Melanocyte of skin (primary cell): Measurements from ENCODE around the gene FKBP2. TPM values are rescaled to one million over a fixed set of nuclear protein-coding genes. Genes with fewer than 3 reads are reported as not detected.

Experiments
- total RNA-seq, 2 donors: library from RNA; depleted of rRNA; stranded (reverse); fragments of >200 nt; gene quantifications; 2 replicates each; pipeline ENCODE4 v1.2.3, GENCODE V29; 2012

The FKBP2 gene
- total RNA-seq = 10 to 100 TPM; 28.2 to 57.3 TPM

DNA sequence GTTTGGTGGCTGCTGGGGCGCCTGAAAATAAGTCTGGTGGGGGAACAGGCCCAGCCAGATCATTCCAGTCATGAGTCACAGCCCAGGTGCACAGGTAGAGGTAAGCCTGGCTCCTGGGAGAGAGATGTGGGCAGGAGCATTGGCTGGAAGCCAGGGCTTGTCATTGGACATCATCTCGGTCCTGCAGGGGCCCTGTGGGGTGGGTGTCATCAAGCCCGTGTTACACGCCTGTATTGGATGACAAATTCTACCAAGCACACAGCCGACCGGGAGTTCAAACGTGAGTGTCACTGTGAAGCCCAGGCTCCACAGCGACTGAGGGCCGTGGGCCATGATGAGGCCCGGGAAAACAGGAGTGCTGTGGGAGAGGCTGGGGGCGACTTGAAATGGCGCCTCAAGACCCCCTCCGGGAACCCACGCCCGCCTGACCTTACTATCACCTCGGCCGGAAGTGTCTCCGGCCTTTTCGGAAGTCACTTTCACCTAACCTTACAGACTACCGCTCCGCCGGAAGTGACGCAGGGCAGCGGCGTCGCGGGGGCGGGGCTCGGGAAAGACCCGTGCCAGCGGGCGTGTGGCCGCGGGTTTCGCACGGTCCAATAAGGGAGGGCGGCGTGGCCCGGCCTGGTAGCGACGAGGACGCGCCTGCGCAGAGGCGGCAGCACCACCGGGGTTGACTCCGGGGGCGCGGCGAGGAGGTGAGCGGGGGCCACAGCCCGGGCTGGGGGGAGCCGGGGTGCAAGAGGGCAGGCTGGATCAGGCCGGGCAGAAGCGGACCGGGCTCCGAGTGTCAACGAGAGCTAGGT lies at the start of gene FKBP2:
Gene FKBP2, plus strand, starts transcription at position 661 of the 806 bp plus-strand sequence. CDS start 1,293 bp downstream, outside the sequence.

DNA sequence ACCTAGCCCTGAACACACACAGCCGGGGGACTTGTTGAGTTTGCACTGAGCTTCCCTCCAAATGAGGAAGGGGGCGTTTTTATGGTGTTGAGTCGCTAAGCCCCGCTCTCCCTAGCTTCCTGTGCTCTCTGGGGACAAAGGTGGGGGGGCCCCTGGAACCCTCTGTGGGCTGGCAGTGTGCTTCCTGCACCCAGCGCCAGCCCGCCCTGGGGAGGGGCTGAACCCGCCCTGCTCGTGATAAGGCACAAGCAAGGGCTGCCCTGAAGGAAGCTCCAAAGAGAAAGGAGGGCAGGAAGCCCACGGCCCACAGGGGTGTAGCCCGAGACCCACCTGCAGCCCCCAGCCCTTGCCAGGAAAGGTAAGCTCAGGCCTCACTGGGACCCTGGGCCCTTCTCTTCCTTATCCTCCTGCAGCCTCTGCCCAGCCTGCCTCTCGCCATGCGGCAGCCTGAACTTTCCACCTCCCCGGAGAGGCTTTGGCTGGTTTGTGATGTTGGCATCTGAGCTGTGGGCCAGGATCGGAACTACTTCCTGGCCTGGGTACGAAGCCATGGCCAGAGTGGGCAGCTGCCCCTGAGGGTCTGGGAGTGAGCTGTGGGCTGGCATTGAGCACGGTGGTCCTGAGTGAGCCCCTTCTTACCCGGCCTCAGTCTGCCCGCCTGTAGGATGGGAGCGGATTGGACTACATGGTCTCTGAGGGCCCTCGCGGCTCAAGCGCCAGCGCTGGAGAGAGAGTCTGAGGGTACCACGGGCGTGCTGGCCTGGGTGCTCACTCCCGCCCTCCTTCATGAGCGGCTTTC lies 34.2 kb upstream of the FKBP2 start, which contains the start of gene FERMT3:
Gene FERMT3, plus strand, starts transcription at position 265 of the 799 bp plus-strand sequence. CDS start 644 bp downstream, outside the sequence.

DNA sequence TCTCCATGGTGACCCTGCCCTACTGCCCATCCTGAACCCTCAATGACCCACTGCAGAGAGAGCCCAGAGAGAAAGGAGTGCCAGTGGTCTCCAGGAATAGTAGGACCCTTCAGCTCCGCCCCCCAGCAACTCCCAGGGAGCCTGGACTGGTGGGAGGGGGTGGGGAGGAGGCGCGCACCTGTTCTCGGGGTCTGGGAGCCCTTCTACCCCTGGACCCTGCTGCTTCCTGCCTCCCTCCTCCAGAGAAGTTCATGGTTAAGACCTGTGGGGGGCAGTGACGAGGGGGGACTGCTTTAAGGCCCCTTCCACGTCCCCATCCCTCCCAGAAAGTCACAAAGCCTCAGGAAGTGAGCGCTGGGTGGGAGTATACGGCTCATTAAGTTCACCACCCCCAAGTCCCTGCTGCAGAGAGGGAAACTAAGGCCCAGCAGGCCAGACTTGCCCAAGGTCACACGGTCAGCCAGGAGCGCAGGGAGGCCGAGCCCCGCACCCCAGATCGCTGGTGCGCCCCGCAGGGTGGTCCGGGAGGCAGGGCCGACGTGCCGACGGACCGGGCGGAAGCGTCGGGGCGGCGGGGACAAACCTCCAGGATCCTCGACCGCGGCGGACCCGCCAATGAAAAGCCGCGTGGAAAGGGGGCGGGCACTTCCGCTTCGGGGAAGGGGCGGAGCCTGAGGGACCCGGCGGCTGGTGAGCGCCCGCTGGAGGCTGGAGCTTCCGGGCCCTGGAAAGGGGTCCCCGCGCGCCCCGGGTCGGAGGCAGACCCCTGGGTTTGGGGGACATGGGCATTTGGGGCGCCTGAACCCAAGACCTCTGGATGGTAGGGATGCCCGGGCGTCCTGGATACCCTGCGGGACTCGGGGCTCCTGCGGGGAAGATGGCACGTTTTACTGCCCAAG lies 15.0 kb upstream of the FKBP2 start, which contains the start of the genes NUDT22 and TRPT1:
Gene NUDT22, plus strand, starts transcription at position 667 of the 899 bp plus-strand sequence. CDS start 379 bp downstream, outside the sequence.
Gene TRPT1, minus strand, starts transcription at position 579 of the 899 bp plus-strand sequence. Its CDS starts 326 bp downstream, at position 253.

GRCh38 chr11:64230171-64230984 lies 10.5 kb upstream of the FKBP2 start, which contains the start of gene DNAJC4:
Gene DNAJC4, plus strand, starts transcription at chr11:64230548. Its CDS starts 307 bp downstream, at chr11:64230855.

DNA sequence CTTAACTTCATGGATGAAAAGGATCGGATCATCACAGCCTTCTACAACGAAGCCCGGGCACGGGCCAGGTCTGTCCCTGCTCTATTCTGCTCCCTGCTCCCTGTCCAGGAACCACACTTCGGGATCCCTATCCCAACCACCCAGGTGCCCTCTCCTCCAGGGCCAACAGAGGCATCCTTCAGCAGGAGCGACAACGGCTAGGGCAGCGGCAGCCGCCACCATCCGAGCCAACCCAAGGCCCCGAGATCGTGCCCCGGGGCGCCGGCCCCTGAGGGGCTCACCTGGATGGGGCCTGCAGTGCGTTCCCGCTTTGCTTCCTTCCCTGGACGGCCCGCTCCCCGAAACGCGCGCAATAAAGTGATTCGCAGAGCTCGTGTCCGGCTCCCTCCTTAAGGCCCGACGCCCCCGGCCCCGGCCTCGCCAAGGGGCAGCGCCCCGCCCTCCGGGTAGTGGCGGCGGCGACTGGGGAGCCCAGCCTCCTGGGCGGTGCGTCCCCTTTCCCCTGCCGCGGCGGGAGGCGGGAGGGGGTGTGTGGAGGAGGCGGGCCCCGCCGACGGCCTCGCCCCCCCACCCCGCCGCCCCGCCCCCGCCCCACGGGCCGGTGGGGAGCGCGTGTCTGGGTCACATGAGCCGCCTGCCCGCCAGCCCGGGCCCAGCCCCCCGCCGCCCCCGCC lies 6.8 kb upstream of the FKBP2 start, which contains the start of gene VEGFB:
Gene VEGFB, plus strand, starts transcription at position 672 of the 674 bp plus-strand sequence. CDS start 250 bp downstream, outside the sequence.

DNA sequence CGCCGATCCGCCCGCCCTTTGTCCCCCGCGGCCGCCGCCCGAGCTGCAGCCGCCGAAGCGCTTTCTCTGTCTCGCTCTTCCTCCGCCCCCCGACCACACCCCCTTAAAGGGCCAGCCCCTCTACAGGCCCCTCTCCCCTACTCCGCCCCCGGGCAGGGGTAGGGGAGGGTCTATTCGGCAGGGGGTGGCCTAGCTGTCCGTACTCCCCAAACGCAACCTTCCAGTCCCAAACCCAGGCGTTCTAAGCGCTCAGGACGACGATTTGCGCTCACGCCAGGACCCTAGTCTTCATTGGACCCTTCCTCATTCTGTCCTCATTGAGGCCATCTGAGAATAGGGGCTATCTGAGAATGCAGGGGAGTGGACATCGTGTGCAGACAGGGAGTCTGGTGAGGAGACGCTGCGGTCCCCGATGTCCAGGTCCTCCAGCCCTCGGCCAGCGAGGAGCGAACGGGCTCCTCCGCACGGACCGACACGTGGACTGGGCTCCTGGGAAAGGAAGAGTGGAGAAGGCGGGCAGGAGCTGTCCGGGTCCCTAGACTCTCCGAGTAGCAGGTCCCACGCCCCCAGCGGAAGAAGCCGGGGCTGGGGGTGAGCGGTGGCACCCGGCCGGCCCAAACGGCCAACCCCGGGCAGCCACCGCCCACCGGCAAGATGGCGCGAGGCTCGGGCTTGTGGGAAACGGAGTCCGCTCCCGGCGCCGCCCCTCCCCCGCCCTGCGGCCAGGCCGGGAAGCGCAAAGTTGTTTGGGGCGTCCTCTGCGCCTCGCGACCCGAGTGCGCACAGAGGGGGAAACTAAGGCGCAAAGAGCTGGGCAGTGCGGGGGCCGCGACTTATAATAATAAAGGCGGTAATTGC lies 6.2 kb downstream of the FKBP2 start, which contains the start of gene PPP1R14B:
Gene PPP1R14B, minus strand, starts transcription at position 73 of the 858 bp plus-strand sequence. CDS start 270 bp downstream, outside the sequence.

GRCh38 chr11:64251016-64251752 lies 10.3 kb downstream of the FKBP2 start, which contains the start of gene PLCB3:
Gene PLCB3, plus strand, starts transcription at chr11:64251530. Its CDS starts 120 bp downstream, at chr11:64251650.

DNA sequence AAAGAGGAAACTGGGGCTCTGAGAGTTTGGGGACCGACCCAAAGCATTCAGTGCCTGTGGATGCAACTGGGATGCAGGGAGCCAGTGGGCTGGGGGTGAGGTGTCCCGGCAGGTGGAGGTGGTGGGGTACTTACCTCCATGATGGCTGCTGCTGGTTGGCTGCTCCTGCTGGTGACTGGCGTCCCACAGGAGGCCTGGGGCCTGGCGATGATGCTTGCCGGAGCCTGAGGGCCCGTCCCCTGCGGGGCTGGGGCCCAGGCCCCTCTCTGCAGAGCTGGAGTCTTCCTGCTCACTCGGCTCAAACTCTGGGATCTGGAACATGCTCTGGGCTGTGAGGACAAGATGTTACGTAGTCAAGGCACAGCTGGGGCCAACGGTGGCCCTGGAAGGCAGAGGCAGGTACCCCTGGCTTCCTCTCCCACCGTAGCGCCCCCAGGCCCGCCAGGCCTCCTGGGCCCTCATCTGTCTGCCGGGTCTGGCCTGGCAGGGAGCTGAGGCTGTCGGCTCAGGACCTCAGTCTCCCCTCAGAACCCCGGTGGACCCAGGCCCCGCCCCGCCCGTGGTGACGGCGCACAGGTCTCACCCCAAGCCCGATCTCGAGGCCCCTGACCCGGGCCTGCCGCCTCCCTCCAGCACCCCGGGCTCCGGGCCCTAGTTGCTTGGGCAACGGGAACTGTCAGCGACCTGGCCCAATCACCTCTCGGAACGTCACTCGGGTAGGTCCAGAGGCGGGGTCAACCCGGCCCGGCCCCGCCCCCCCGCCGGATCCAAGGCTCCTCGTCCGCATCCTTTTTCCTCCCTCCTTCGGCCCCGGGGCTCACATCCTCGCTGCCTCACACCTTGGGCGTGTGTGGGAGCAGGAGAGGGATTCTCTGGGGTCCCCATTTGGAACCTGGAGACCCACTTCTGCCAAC lies 43.4 kb downstream of the FKBP2 start, which contains the start of gene BAD:
Gene BAD, minus strand, starts transcription at position 618 of the 914 bp plus-strand sequence. Its CDS starts 297 bp downstream, at position 321.

GRCh38 chr11:64284962-64285884 lies 44.3 kb downstream of the FKBP2 start, which contains the start of gene GPR137:
Gene GPR137, plus strand, starts transcription at chr11:64285848. Its CDS starts 677 bp downstream, at chr11:64286525.

DNA sequence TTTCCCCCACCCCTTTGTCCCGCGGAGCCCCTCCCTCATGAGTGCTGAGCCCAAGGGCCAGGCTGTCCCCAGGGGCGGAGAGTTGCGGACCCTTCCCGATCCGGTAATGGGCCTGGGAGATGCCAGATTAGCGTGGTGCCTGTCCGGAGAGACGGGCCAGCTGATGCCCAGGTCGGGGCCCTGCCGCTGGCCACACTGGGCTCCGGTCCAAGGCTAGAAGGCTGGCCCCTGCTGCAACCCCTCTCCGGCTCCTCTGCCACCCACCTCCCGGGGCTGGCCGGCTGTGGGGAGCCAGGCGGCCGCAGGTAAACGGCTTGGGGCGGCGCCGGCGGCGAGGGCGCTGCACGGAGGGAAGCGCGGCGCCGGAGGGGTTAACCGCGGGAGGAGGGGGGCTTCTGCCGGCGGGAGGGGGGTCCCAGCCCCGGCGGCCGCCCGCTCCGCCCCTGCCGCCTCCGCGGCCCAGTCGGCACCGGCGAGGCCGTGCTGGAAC lies 50.4 kb downstream of the FKBP2 start, which contains the start of gene KCNK4:
Gene KCNK4, plus strand, starts transcription at position 41 of the 490 bp plus-strand sequence. CDS start 1,717 bp downstream, outside the sequence.

Other genes with a start within 250 kb of the FKBP2 start
- gene FLRT1, start 205.2 kb upstream of the FKBP2 start, total RNA-seq = not detected
- 10 to 100 TPM; 20.0 to 23.3 TPM for gene MACROD1, start 75.0 kb upstream of the FKBP2 start, total RNA-seq
- gene STIP1, start 54.9 kb upstream of the FKBP2 start, total RNA-seq = 100 to 1,000 TPM; 176 to 357 TPM
- 10 to 100 TPM; 31.6 to 41.3 TPM for gene FERMT3, start 34.4 kb upstream of the FKBP2 start, total RNA-seq
- 10 to 100 TPM; 21.0 to 33.0 TPM for gene TRPT1, start 14.9 kb upstream of the FKBP2 start, total RNA-seq
- gene NUDT22, start 14.8 kb upstream of the FKBP2 start, total RNA-seq = 10 to 100 TPM; 64.0 to 75.3 TPM
- gene DNAJC4, start 10.5 kb upstream of the FKBP2 start, total RNA-seq = 10 to 100 TPM in 1 of 2 donors, 1 to 10 TPM in 1; 4.3 to 11.4 TPM
- 10 to 100 TPM; 42.6 to 57.1 TPM for gene VEGFB, start 6.5 kb upstream of the FKBP2 start, total RNA-seq
- 100 to 1,000 TPM in 1 of 2 donors, 10 to 100 TPM in 1; 66.8 to 144 TPM for gene PPP1R14B, start 5.8 kb downstream of the FKBP2 start, total RNA-seq
- gene PLCB3, start 10.4 kb downstream of the FKBP2 start, total RNA-seq = 10 to 100 TPM; 20.0 to 28.0 TPM
- gene BAD, start 43.6 kb downstream of the FKBP2 start, total RNA-seq = 10 to 100 TPM; 60.6 to 69.5 TPM
- 10 to 100 TPM; 16.0 to 21.7 TPM for gene GPR137, start 44.8 kb downstream of the FKBP2 start, total RNA-seq
- under 1 TPM in 1 of 2 donors, not detected in 1; 0.34 TPM for gene KCNK4, start 50.2 kb downstream of the FKBP2 start, total RNA-seq
- gene CATSPERZ, start 59.3 kb downstream of the FKBP2 start, total RNA-seq = under 1 TPM; 0.34 to 0.67 TPM
- 10 to 100 TPM; 29.9 to 37.6 TPM for gene ESRRA, start 64.4 kb downstream of the FKBP2 start, total RNA-seq
- gene TRMT112, start 76.5 kb downstream of the FKBP2 start, total RNA-seq = 100 to 1,000 TPM; 121 to 195 TPM
- 100 to 1,000 TPM; 128 to 150 TPM for gene PRDX5, start 77.0 kb downstream of the FKBP2 start, total RNA-seq
- gene CCDC88B, start 99.1 kb downstream of the FKBP2 start, total RNA-seq = 1 to 10 TPM; 2.1 to 2.7 TPM
- gene RPS6KA4, start 118.1 kb downstream of the FKBP2 start, total RNA-seq = 10 to 100 TPM; 48.6 to 50.2 TPM